ENCODE data around the gene ASB18. TPM values are rescaled to one million over a fixed set of nuclear protein-coding genes. Genes with fewer than 3 reads are reported as not detected.

The ASB18 gene
- total and polyA plus RNA-seq, 2 of the 8 experiments (the other 6 are each of a cell fraction or from before 2014, with no cell fraction given), result not detected

- no peak overlapping the region for H2BK120ac ChIP-seq (replicated peaks; ENCODE audit: low read depth, low read length)
- H2AK5ac ChIP-seq (ENCODE audit: low read depth, low read length), result no peak overlapping the region
- no peak overlapping the region for H3K56ac ChIP-seq (replicated peaks; ENCODE audit: insufficient read length, low read depth, low read length)
- H3K4me2 ChIP-seq (ENCODE audit: insufficient read depth in 1 of 2, low read depth in 2 of 2, low read length in 2 of 2), result no peak overlapping the region
- H2BK20ac ChIP-seq (ENCODE audit: low read length), result no peak overlapping the region
- H3K23ac ChIP-seq (ENCODE audit: insufficient read length), result no peak overlapping the region
- H4K8ac ChIP-seq (ENCODE audit: extremely low read depth, insufficient read depth, low read length), result no peak overlapping the region
- H2BK5ac ChIP-seq (ENCODE audit: low read depth, low read length), result no peak overlapping the region
- H3K4ac ChIP-seq (replicated peaks; ENCODE audit: insufficient read length, low read depth, low read length), result no peak overlapping the region
- WGBS, 2 experiments (ENCODE audit: extremely low coverage in 1 of 2, insufficient coverage in 1 of 2, insufficient read length in 1 of 2, insufficient replicate concordance in 2 of 2, low coverage in 1 of 2, low lambda C conversion rate in 2 of 2, missing lambda C conversion rate in 1 of 2), result 87% methylated on average over 8 of the region's 8 CpGs; no CpG with 5 or more reads in 1 of the 2 experiments
- H4K91ac ChIP-seq (replicated peaks; ENCODE audit: insufficient read length, low read length), result no peak overlapping the region
- H4K20me1 ChIP-seq (replicated peaks in 1 of 2; ENCODE audit: control insufficient read depth in 1 of 2, insufficient read depth in 2 of 2, low read length in 2 of 2), result no peaks in the 10 kb centered on the region
- H3K79me1 ChIP-seq (ENCODE audit: low read depth, low read length), result no peaks in the 10 kb centered on the region
- no peaks in the 10 kb centered on the region for H3K23me2 ChIP-seq (ENCODE audit: low read depth, low read length)
- ChIA-PET POLR2A (ENCODE audit: partially characterized antibody) (no interaction called here), CTCF (ENCODE audit: partially characterized antibody) (interaction anchor here (0.9 to 1.4 kb wide), 4 partner anchors 11 to 88 kb away, joined by 3 to 4 read pairs (median 3); no protein-coding TSS in a partner anchor)
- H3K4me1 ChIP-seq (replicated peaks in 1 of 4; ENCODE audit: control insufficient read depth in 3 of 4, insufficient read depth in 4 of 4, low read length in 3 of 4), result no peaks in the 10 kb centered on the region
- DNase-seq (ENCODE audit: low read depth in 1 of 2, low spot score in 2 of 2) (no peak), FAIRE-seq (no peak)
- H3K4me3 ChIP-seq (ENCODE audit: extremely low read depth in 1 of 4, insufficient read depth in 2 of 4, low read depth in 3 of 4, low read length in 4 of 4), result no peak overlapping the region
- no peak overlapping the region for H2BK12ac ChIP-seq (ENCODE audit: low read depth, low read length)
- no peak overlapping the region for H4K5ac ChIP-seq (ENCODE audit: insufficient read length, low read depth, low read length)
- no peak overlapping the region for H3K27ac ChIP-seq (ENCODE audit: low read depth, low read length)
- no peaks in the 10 kb centered on the region for H3K27me3 ChIP-seq (replicated peaks in 1 of 4; ENCODE audit: control insufficient read depth in 3 of 4, extremely low read depth in 1 of 4, insufficient read depth in 3 of 4, low read length in 3 of 4)
- no peaks in the 10 kb centered on the region for H3K79me2 ChIP-seq (ENCODE audit: control insufficient read depth in 1 of 2, insufficient read depth in 2 of 2, low read length in 2 of 2)
- no peak overlapping the region for H2BK15ac ChIP-seq (ENCODE audit: low read length)
- no peaks in the 10 kb centered on the region; a peak in 1 of 8 replicates for H3K36me3 ChIP-seq (ENCODE audit: control insufficient read depth in 2 of 4, insufficient read depth in 4 of 4, low read length in 3 of 4)
- H2AFZ ChIP-seq (ENCODE audit: low read length), result no peak overlapping the region
- peaks cover 9 to 18% of the 10 kb centered on the region in 2 experiments for H3K9me3 ChIP-seq (ENCODE audit: insufficient read depth in 2 of 2, low read depth in 1 of 2, low read length in 1 of 2)
- H3K18ac ChIP-seq (ENCODE audit: extremely low read depth, low read length), result no peak overlapping the region
- no peak overlapping the region for H3K14ac ChIP-seq (ENCODE audit: insufficient read length)
- no peak overlapping the region for H3K9ac ChIP-seq (replicated peaks in 1 of 4; ENCODE audit: extremely low read depth in 1 of 4, low read depth in 3 of 4, low read length in 3 of 4)
- TF ChIP-seq RBBP5 (IDR thresholded peaks at IDR 0.05; ENCODE audit: borderline replicate concordance, low read depth, low read length), result no peak
- TF ChIP-seq JUND (IDR thresholded peaks at IDR 0.05; ENCODE audit: low read length), result no peak
- no peak for TF ChIP-seq MAFK (IDR thresholded peaks at IDR 0.05; ENCODE audit: low read depth, low read length)
- no peak for TF ChIP-seq CBX5 (IDR thresholded peaks at IDR 0.05; ENCODE audit: low read depth, low read length)
- no peak for TF ChIP-seq SIRT6 (IDR thresholded peaks at IDR 0.05; ENCODE audit: low read length)
- TF ChIP-seq FOSL1 (IDR thresholded peaks at IDR 0.05; ENCODE audit: insufficient read depth, low read depth, low read length), result no peak
- TF ChIP-seq YY1 (IDR thresholded peaks at IDR 0.05; ENCODE audit: low read depth, low read length), result no peak
- no peak for TF ChIP-seq RAD21 (IDR thresholded peaks at IDR 0.05 in 1 of 2, conservative IDR thresholded peaks at IDR 0.05 in 1 of 2; ENCODE audit: low read depth in 2 of 2, low read length in 2 of 2)
- no peak for TF ChIP-seq ATF3 (IDR thresholded peaks at IDR 0.05; ENCODE audit: insufficient read depth, low read depth, low read length)
- no peak for TF ChIP-seq NRF1 (IDR thresholded peaks at IDR 0.05; ENCODE audit: low read depth, low read length)
- TF ChIP-seq KDM5A (IDR thresholded peaks at IDR 0.05; ENCODE audit: low read length), result no peak
- no peak for TF ChIP-seq USF2 (IDR thresholded peaks at IDR 0.05; ENCODE audit: low read length)
- no peak for TF ChIP-seq RFX5 (IDR thresholded peaks at IDR 0.05; ENCODE audit: borderline replicate concordance, low read depth, low read length)
Measured at GRCh38 chr2:236221798-236222197, 42.4 kb downstream of the ASB18 start.

All from H1 (cell line).